Esophagus squamous epithelium (tissue), 4 donors: Measurements from ENCODE around the gene NEDD4L.

Source experiments
- CTCF ChIP-seq, 6 experiments: fragments of 450-650 bp in 4 of 6; fragments of 200-600 bp in 2 of 6; sonication (generic) in 2 of 6; IDR thresholded peaks; one replicate each; pipeline ENCODE4 v1.5.1; 2016 to 2019; ENCODE audit warnings: antibody characterized with exemption in 6 of 6, mild to moderate bottlenecking in 4 of 6, moderate library complexity in 4 of 6
- POLR2A ChIP-seq, 4 donors: fragments of 450-650 bp; IDR thresholded peaks; one replicate each; pipeline ENCODE4 v1.6.1; 2017; ENCODE audit warnings: antibody characterized with exemption in 4 of 4, mild to moderate bottlenecking in 4 of 4, moderate library complexity in 3 of 4

DNA sequence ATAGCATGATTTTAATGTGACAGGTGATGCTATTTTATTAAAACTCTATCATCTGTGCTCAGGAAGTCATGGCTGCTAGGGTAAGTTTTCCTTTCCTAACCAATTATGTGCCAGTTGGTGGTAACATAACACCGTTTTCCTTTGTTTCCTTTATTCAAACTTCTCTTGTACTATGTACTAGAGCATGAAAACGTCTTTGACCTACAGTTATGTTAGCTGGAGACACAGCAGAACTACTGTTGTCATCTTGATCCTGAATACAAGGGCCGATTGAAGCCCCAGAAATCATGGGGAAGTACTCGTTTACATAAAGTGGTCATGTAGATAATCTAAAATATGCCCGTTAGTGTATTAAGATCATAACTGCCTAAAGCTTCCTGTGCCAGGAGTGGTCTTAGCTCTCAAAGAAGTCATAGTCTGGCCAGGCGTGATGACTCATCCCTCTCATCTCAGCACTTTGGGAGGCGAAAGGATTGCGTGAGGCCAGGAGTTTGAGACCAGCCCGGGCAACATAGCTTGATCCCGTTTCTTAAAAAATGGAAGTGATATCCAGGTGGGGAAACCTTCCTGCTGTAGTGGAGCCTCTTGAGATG is 20.5 kb downstream of the NEDD4L start:
- TF ChIP-seq CTCF (IDR thresholded peaks at IDR 0.05) (no peak), POLR2A (IDR thresholded peaks at IDR 0.05) (no peak)
